Effector CD8-positive, alpha-beta T cell (primary cell): ENCODE results near the gene ANKMY1.

ENCODE experiments used
- DNase-seq: peaks from one replicate; lab custom pipeline; 2025; lab: John Stamatoyannopoulos, UW

The ANKMY1 gene

GRCh38 chr2:240594511-240595380 is 37.0 kb upstream of the ANKMY1 start:
- no peak for DNase-seq

- no peak for DNase-seq
Observed at GRCh38 chr2:240593703-240594451, 36.1 kb upstream of the ANKMY1 start.

- DNase-seq: no peak
Observed at GRCh38 chr2:240593026-240593702, 35.4 kb upstream of the ANKMY1 start.

- DNase-seq: no peak
Observed at GRCh38 chr2:240591784-240592183, 34.0 kb upstream of the ANKMY1 start.

GRCh38 chr2:240591226-240591625 is 33.4 kb upstream of the ANKMY1 start:
- DNase-seq: no peak

GRCh38 chr2:240590681-240591111 is 32.9 kb upstream of the ANKMY1 start:
- no peak for DNase-seq

GRCh38 chr2:240589850-240590525 is 32.2 kb upstream of the ANKMY1 start:
- no peak for DNase-seq

- no peak for DNase-seq
Observed at GRCh38 chr2:240589375-240589774, 31.6 kb upstream of the ANKMY1 start.

- no peak for DNase-seq
Observed at GRCh38 chr2:240588669-240589068, 30.9 kb upstream of the ANKMY1 start.

GRCh38 chr2:240588006-240588655 is 30.3 kb upstream of the ANKMY1 start:
- no peak for DNase-seq

- DNase-seq: peak; percentile 50
Observed at GRCh38 chr2:240586919-240587800, 29.4 kb upstream of the ANKMY1 start.

GRCh38 chr2:240586198-240586918 is 28.6 kb upstream of the ANKMY1 start, which contains the start of gene CAPN10:
CAPN10 (plus strand) TSS chr2:240586734; CDS start chr2:240586912, 178 bp downstream.
- peak; percentile 91 for DNase-seq

GRCh38 chr2:240585681-240586197 is 28.0 kb upstream of the ANKMY1 start:
- DNase-seq: no peak

- DNase-seq: no peak
Observed at GRCh38 chr2:240585101-240585500, 27.3 kb upstream of the ANKMY1 start.

GRCh38 chr2:240584486-240585031 is 26.8 kb upstream of the ANKMY1 start:
- no peak for DNase-seq

GRCh38 chr2:240583774-240584173 is 26.0 kb upstream of the ANKMY1 start:
- DNase-seq: no peak

- DNase-seq: no peak
Observed at GRCh38 chr2:240582781-240583180, 25.0 kb upstream of the ANKMY1 start.

GRCh38 chr2:240581811-240582210 is 24.0 kb upstream of the ANKMY1 start:
- no peak for DNase-seq
